K562 (cell line): ENCODE measurements around the gene MRPS6. TPM values are rescaled to one million over a fixed set of nuclear protein-coding genes. Genes with fewer than 3 reads are reported as not detected.

Experiments used
- AFF1 ChIP-seq, 2 experiments: fragments of 450-650 bp; IDR thresholded peaks; 2 replicates each; pipeline ENCODE4 v1.6.1; 2018; ENCODE audit warnings: mild to moderate bottlenecking in 2 of 2, low read depth in 1 of 2; ENCODE audit not compliant: partially characterized antibody in 2 of 2
- CAMTA2 ChIP-seq: fragments of 250-450 bp; sonication (Bioruptor Pico); conservative IDR thresholded peaks from 2 replicates; pipeline ENCODE4 v1.5.1; 2022
- CEBPG ChIP-seq, 3 experiments: fragments of 200-800 bp in 1 of 3; sonication (Bioruptor generic) in 1 of 3; sonication (generic) in 1 of 3; formaldehyde crosslinking in 1 of 3; IDR thresholded peaks in 2 of 3; conservative IDR thresholded peaks in 1 of 3; 2 replicates each; pipeline versions ENCODE4 v1.6.1 to v1.8.0; 2016 to 2022; ENCODE audit warnings: missing compliant biosample characterization in 2 of 3, missing genetic modification characterization in 2 of 3, mild to moderate bottlenecking in 1 of 3, missing genetic modification reagents in 1 of 3
- CREB3 ChIP-seq: fragments of 450-650 bp; conservative IDR thresholded peaks from 2 replicates; pipeline ENCODE4 v1.6.1; 2016; ENCODE audit warnings: missing genetic modification characterization, low read depth, mild to moderate bottlenecking, missing compliant biosample characterization, moderate library complexity
- FOXJ3 ChIP-seq: sonication (generic); formaldehyde crosslinking; IDR thresholded peaks from 2 replicates; pipeline ENCODE4 v1.4.0; 2020; ENCODE audit warnings: mild to moderate bottlenecking, missing genetic modification reagents
- FOXM1 ChIP-seq, 2 experiments: fragments of 450-650 bp in 1 of 2; sonication (generic) in 1 of 2; formaldehyde crosslinking in 1 of 2; IDR thresholded peaks; 2 replicates each; pipeline versions ENCODE4 v1.6.1 to v1.9.0; 2017 to 2022; ENCODE audit warnings: low read depth in 2 of 2, mild to moderate bottlenecking in 2 of 2, missing genetic modification reagents in 1 of 2, moderate library complexity in 1 of 2
- FOXP1 ChIP-seq: sonication (generic); formaldehyde crosslinking; IDR thresholded peaks from 2 replicates; pipeline ENCODE4 v1.8.0; 2022; ENCODE audit warnings: mild to moderate bottlenecking, missing genetic modification reagents
- HOXB6 ChIP-seq: fragments of 250-450 bp; sonication (Bioruptor Pico); IDR thresholded peaks from 2 replicates; pipeline ENCODE4 v1.5.1; 2022; ENCODE audit warnings: mild to moderate bottlenecking, borderline replicate concordance
- KLF6 ChIP-seq: fragments of 250-450 bp; sonication (Bioruptor Pico); IDR thresholded peaks from 2 replicates; pipeline ENCODE4 v1.4.0; 2020; ENCODE audit warnings: mild to moderate bottlenecking, moderate library complexity, borderline replicate concordance
- NCOA6 ChIP-seq: fragments of 450-650 bp; IDR thresholded peaks from 2 replicates; pipeline ENCODE4 v1.6.1; 2017; ENCODE audit warnings: mild to moderate bottlenecking
- PML ChIP-seq: IDR thresholded peaks from 2 replicates; pipeline ENCODE4 v1.6.1; 2012; ENCODE audit warnings: low read length, inconsistent platforms
- SRSF1 ChIP-seq: fragments of 200-400 bp; formaldehyde crosslinking; IDR thresholded peaks from 2 replicates; pipeline ENCODE4 v1.6.1; 2017; ENCODE audit warnings: mild to moderate bottlenecking, low read depth, low read length, moderate library complexity
- TEAD4 ChIP-seq, 2 experiments: sonication (generic) in 1 of 2; formaldehyde crosslinking in 1 of 2; IDR thresholded peaks; 2 replicates each; pipeline versions ENCODE4 v1.6.1 to v1.8.0; 2012 to 2022; ENCODE audit warnings: borderline replicate concordance in 1 of 2, inconsistent platforms in 1 of 2, low read length in 1 of 2, mild to moderate bottlenecking in 1 of 2, missing genetic modification reagents in 1 of 2
- XRCC3 ChIP-seq: fragments of 450-650 bp; IDR thresholded peaks from 2 replicates; pipeline ENCODE4 v1.6.1; 2017; ENCODE audit warnings: mild to moderate bottlenecking, moderate library complexity
- YY1 ChIP-seq, 3 experiments: IDR thresholded peaks; 2 replicates each; pipeline ENCODE4 v1.6.1; 2011; ENCODE audit warnings: low read length in 2 of 3, mild to moderate bottlenecking in 2 of 3, moderate library complexity in 2 of 3, borderline replicate concordance in 1 of 3, control low read depth in 1 of 3, low read depth in 1 of 3; ENCODE audit not compliant: insufficient read depth in 3 of 3, insufficient replicate concordance in 2 of 3, control insufficient read depth in 1 of 3, insufficient read length in 1 of 3; ENCODE audit errors: extremely low read depth in 1 of 3
- ZKSCAN1 ChIP-seq: fragments of 150-350 bp; IDR thresholded peaks from 2 replicates; pipeline ENCODE4 v1.6.1; 2016; ENCODE audit warnings: low read depth, low read length
- ZNF175 ChIP-seq: fragments of 200-800 bp; sonication (Bioruptor generic); IDR thresholded peaks from 2 replicates; pipeline ENCODE4 v1.6.1; 2016; ENCODE audit warnings: low read depth, mild to moderate bottlenecking, missing genetic modification characterization, missing compliant biosample characterization
- ZNF24 ChIP-seq: fragments of 450-650 bp; IDR thresholded peaks from 2 replicates; pipeline ENCODE4 v1.6.1; 2016
- ZNF311 ChIP-seq: fragments of 250-450 bp; sonication (Bioruptor Pico); IDR thresholded peaks from 2 replicates; pipeline ENCODE4 v1.4.0; 2020; ENCODE audit warnings: mild to moderate bottlenecking, moderate library complexity
- ZNF561 ChIP-seq: fragments of 450-650 bp; formaldehyde crosslinking; conservative IDR thresholded peaks from 2 replicates; pipeline ENCODE4 v1.4.0; 2020; ENCODE audit warnings: mild to moderate bottlenecking, moderate library complexity
- ZNF696 ChIP-seq: fragments of 250-450 bp; sonication (Bioruptor Pico); conservative IDR thresholded peaks from 2 replicates; pipeline ENCODE4 v1.4.0; 2020; ENCODE audit warnings: mild to moderate bottlenecking, moderate library complexity
- ZNF76 ChIP-seq: fragments of 250-450 bp; sonication (Bioruptor Pico); IDR thresholded peaks from 2 replicates; pipeline ENCODE4 v1.4.0; 2020; ENCODE audit warnings: mild to moderate bottlenecking, moderate library complexity, borderline replicate concordance
- polyA plus RNA-seq, 8 experiments: library from polyadenylated mRNA; depleted of rRNA in 4 of 8; stranded (reverse) in 5 of 8; unstranded in 3 of 8; fragments of >200 nt; fragmentation: Nextera tagmentation in 2 of 8; fragmentation: Illumina TruSeq in 1 of 8; extraction: Ambion mirVana in 2 of 8; extraction: Trizol in 1 of 8; gene quantifications; 2 replicates each; pipeline versions ENCODE4 v1.2.1 to v1.2.3, GENCODE V29; 2011 to 2014; ENCODE audit warnings: inconsistent platforms in 1 of 8, missing spikeins in 1 of 8
- total RNA-seq, 7 experiments: library from RNA; depleted of rRNA in 6 of 7; stranded (reverse); fragments of >200 nt in 6 of 7; fragmentation: Illumina TruSeq in 2 of 7; extraction: Trizol in 2 of 7; gene quantifications; 2 replicates each; pipeline versions ENCODE4 v1.2.1 to v1.2.3, GENCODE V29; 2011 to 2021; ENCODE audit warnings: low replicate concordance in 1 of 7

The MRPS6 gene
- total and polyA plus RNA-seq, 9 of the 15 experiments (the other 6 are each of a cell fraction or from before 2014, with no cell fraction given): 26.1 to 72.0 (median 39.3) TPM

- TF ChIP-seq YY1 (IDR thresholded peaks at IDR 0.05; ENCODE audit: borderline replicate concordance in 1 of 3, control insufficient read depth in 1 of 3, extremely low read depth in 1 of 3, insufficient read depth in 3 of 3, insufficient read length in 1 of 3, insufficient replicate concordance in 2 of 3, low read depth in 1 of 3, low read length in 2 of 3): peak in 2 of 3 experiments; percentile 47 to 91
- peak; percentile 100 for TF ChIP-seq TEAD4 (IDR thresholded peaks at IDR 0.05; ENCODE audit: low read length)
- TF ChIP-seq TEAD4 (CRISPR knock-in tag; IDR thresholded peaks at IDR 0.05; ENCODE audit: borderline replicate concordance): no peak
- no peak for TF ChIP-seq SRSF1
- peak; percentile 98 for TF ChIP-seq PML
- peak; percentile 9; the same call in 1 of the 2 replicates for TF ChIP-seq KLF6
- no peak for TF ChIP-seq ZNF76 (CRISPR knock-in tag)
- 0 out of 2 replicates have a peak, but pooled peaks have one; percentile 37 for TF ChIP-seq FOXP1
- peak; percentile 86; the same call in 1 of the 2 replicates for TF ChIP-seq CREB3 (tag)
- peak; percentile 58; the same call in 1 of the 2 replicates for TF ChIP-seq CEBPG (CRISPR knock-in tag; IDR thresholded peaks at IDR 0.05)
- TF ChIP-seq CEBPG (tag; conservative IDR thresholded peaks at IDR 0.05 in 1 of 2, IDR thresholded peaks at IDR 0.05 in 1 of 2): peak in 1 of 2 experiments; percentile 74; a peak in 2 of 4 replicates
- TF ChIP-seq XRCC3: no peak
- TF ChIP-seq ZNF561 (CRISPR knock-in tag): no peak
- no peak for TF ChIP-seq HOXB6 (CRISPR knock-in tag)
- peak in 1 of 2 experiments; percentile 30 for TF ChIP-seq AFF1 (IDR thresholded peaks at IDR 0.05; ENCODE audit: low read depth in 1 of 2, partially characterized antibody in 2 of 2)
- TF ChIP-seq FOXJ3: peak; percentile 77; the same call in 1 of the 2 replicates
- peak; percentile 70 for TF ChIP-seq ZNF24
- TF ChIP-seq FOXM1 (IDR thresholded peaks at IDR 0.05; ENCODE audit: low read depth): peak; percentile 97
- TF ChIP-seq FOXM1 (CRISPR knock-in tag; IDR thresholded peaks at IDR 0.05; ENCODE audit: low read depth): no peak
- no peak for TF ChIP-seq ZNF696 (CRISPR knock-in tag)
- peak; percentile 85 for TF ChIP-seq ZNF175 (CRISPR knock-in tag)
- 0 out of 2 replicates have a peak, but pooled peaks have one; percentile 77 for TF ChIP-seq ZNF311 (CRISPR knock-in tag)
- TF ChIP-seq NCOA6: no peak
- TF ChIP-seq CAMTA2 (CRISPR knock-in tag): no peak
- TF ChIP-seq ZKSCAN1: no peak
Observed at GRCh38 chr21:34110594-34111202, 37.3 kb downstream of the MRPS6 start (continued).
